Limb (tissue), 2 donors: ENCODE results near the gene COPG2.
"Not testable (repeated sequence)": the region's sequence is repeated elsewhere in the genome, so short reads cannot be mapped to it uniquely, and the experiment has no call there.

ENCODE experiments used
- DNase-seq, 2 donors: peaks; one replicate each; pipeline ENCODE4 v3.0.0-alpha.2; 2016; ENCODE audit errors: extremely low spot score in 2 of 2

Gene COPG2

GRCh38 chr7:130566898-130567280 is 101.7 kb downstream of the COPG2 start:
- DNase-seq = no peak

GRCh38 chr7:130566168-130566897 is 102.2 kb downstream of the COPG2 start:
- DNase-seq = no peak

- no peak for DNase-seq
Observed at GRCh38 chr7:130560972-130561371, 107.6 kb downstream of the COPG2 start.

- no peak for DNase-seq
Observed at GRCh38 chr7:130559184-130559583, 109.4 kb downstream of the COPG2 start.

GRCh38 chr7:130554481-130554880 is 114.1 kb downstream of the COPG2 start:
- DNase-seq = no peak

GRCh38 chr7:130553398-130554029 is 115.0 kb downstream of the COPG2 start:
- DNase-seq = no peak

GRCh38 chr7:130544356-130544755 is 124.2 kb downstream of the COPG2 start:
- DNase-seq = no peak

GRCh38 chr7:130543487-130544010 is 125.0 kb downstream of the COPG2 start:
- DNase-seq = no peak

- DNase-seq = not testable (repeated sequence)
Observed at GRCh38 chr7:130542297-130542696, 126.3 kb downstream of the COPG2 start.

- not testable (repeated sequence) for DNase-seq
Observed at GRCh38 chr7:130541287-130541686, 127.3 kb downstream of the COPG2 start.

- DNase-seq = not testable (repeated sequence)
Observed at GRCh38 chr7:130537894-130538293, 130.7 kb downstream of the COPG2 start.

- DNase-seq = no peak
Observed at GRCh38 chr7:130529417-130529816, 139.1 kb downstream of the COPG2 start.

- not testable (repeated sequence) for DNase-seq
Observed at GRCh38 chr7:130527752-130528355, 140.7 kb downstream of the COPG2 start.

- no peak for DNase-seq
Observed at GRCh38 chr7:130524628-130525027, 143.9 kb downstream of the COPG2 start.

GRCh38 chr7:130523519-130524125 is 144.9 kb downstream of the COPG2 start:
- DNase-seq = not testable (repeated sequence)

- no peak for DNase-seq
Observed at GRCh38 chr7:130521258-130521951, 147.1 kb downstream of the COPG2 start.

GRCh38 chr7:130515315-130516040 is 153.1 kb downstream of the COPG2 start:
- DNase-seq = no peak

GRCh38 chr7:130513447-130513846 is 155.1 kb downstream of the COPG2 start:
- no peak for DNase-seq

- DNase-seq = not testable (repeated sequence)
Observed at GRCh38 chr7:130512038-130512437, 156.5 kb downstream of the COPG2 start.

GRCh38 chr7:130506358-130506757 is 162.2 kb downstream of the COPG2 start:
- no peak for DNase-seq

- no peak for DNase-seq
Observed at GRCh38 chr7:130505753-130506152, 162.8 kb downstream of the COPG2 start.
